ENCODE data around the gene BNC2. TPM values are rescaled to one million over a fixed set of nuclear protein-coding genes. Genes with fewer than 3 reads are reported as not detected.

The BNC2 gene
- total RNA-seq, 2 donors from 2014 or later = 0.99 to 1.8 TPM

- H3K4me3 ChIP-seq = no peak overlapping the region
- intact Hi-C loops (cut with DNase I) = no loop called here
- H3K36me3 ChIP-seq (replicated peaks in 1 of 2; ENCODE audit: insufficient read depth in 1 of 2, low read depth in 2 of 2) = no peaks in the 10 kb centered on the region
- TF ChIP-seq POLR2A (IDR thresholded peaks at IDR 0.05) = no peak
- TF ChIP-seq CTCF (IDR thresholded peaks at IDR 0.05) = no peak
- DNase-seq (no peak), ATAC-seq (no peak)
- no peak overlapping the region for H3K27ac ChIP-seq
- no peaks in the 10 kb centered on the region for H3K4me1 ChIP-seq
- no peaks in the 10 kb centered on the region for H3K27me3 ChIP-seq
- no peaks in the 10 kb centered on the region for H3K9me3 ChIP-seq
- 79 to 87% methylated on average over 3 of the region's 3 CpGs for WGBS, 2 donors
These were observed 395.2 kb downstream of the BNC2 start for GRCh38 chr9:16475257-16475656.

- H3K27ac ChIP-seq = no peak overlapping the region
- DNase-seq (no peak), ATAC-seq (no peak)
- no peaks in the 10 kb centered on the region for H3K27me3 ChIP-seq
- no peak for TF ChIP-seq CTCF (IDR thresholded peaks at IDR 0.05)
- no peak for TF ChIP-seq POLR2A (IDR thresholded peaks at IDR 0.05)
- no peaks in the 10 kb centered on the region for H3K4me1 ChIP-seq
- WGBS, 2 donors = 60 to 71% methylated on average over 4 of the region's 4 CpGs
- intact Hi-C loops (cut with DNase I) = no loop called here
- H3K4me3 ChIP-seq = no peak overlapping the region
- no peaks in the 10 kb centered on the region for H3K36me3 ChIP-seq (replicated peaks in 1 of 2; ENCODE audit: insufficient read depth in 1 of 2, low read depth in 2 of 2)
- no peaks in the 10 kb centered on the region for H3K9me3 ChIP-seq
These were observed 401.3 kb downstream of the BNC2 start for GRCh38 chr9:16469184-16469583.

- intact Hi-C loops (cut with DNase I) = no loop called here
- no peaks in the 10 kb centered on the region for H3K4me1 ChIP-seq
- WGBS, 2 donors = 56 to 68% methylated on average over 2 of the region's 2 CpGs
- no peak for TF ChIP-seq CTCF (IDR thresholded peaks at IDR 0.05)
- TF ChIP-seq POLR2A (IDR thresholded peaks at IDR 0.05) = no peak
- H3K4me3 ChIP-seq = no peak overlapping the region
- DNase-seq (no peak), ATAC-seq (no peak)
- no peaks in the 10 kb centered on the region for H3K36me3 ChIP-seq (replicated peaks in 1 of 2; ENCODE audit: insufficient read depth in 1 of 2, low read depth in 2 of 2)
- no peak overlapping the region for H3K27ac ChIP-seq
- H3K27me3 ChIP-seq = no peaks in the 10 kb centered on the region
- H3K9me3 ChIP-seq = no peaks in the 10 kb centered on the region
These were observed 408.6 kb downstream of the BNC2 start for GRCh38 chr9:16461851-16462250.

GRCh38 chr9:16461137-16461840, 409.2 kb downstream of the BNC2 start:
- no peaks in the 10 kb centered on the region for H3K36me3 ChIP-seq (replicated peaks in 1 of 2; ENCODE audit: insufficient read depth in 1 of 2, low read depth in 2 of 2)
- no peaks in the 10 kb centered on the region for H3K4me1 ChIP-seq
- intact Hi-C loops (cut with DNase I) = no loop called here
- no peak for TF ChIP-seq CTCF (IDR thresholded peaks at IDR 0.05)
- no peak for TF ChIP-seq POLR2A (IDR thresholded peaks at IDR 0.05)
- no peak for DNase-seq
- H3K27ac ChIP-seq = no peak overlapping the region
- no peaks in the 10 kb centered on the region for H3K27me3 ChIP-seq
- no peaks in the 10 kb centered on the region for H3K9me3 ChIP-seq
- WGBS, 2 donors = 66 to 69% methylated on average over 12 of the region's 12 CpGs
- no peak overlapping the region for H3K4me3 ChIP-seq
- ATAC-seq = no peak

- no peak for DNase-seq
- H3K9me3 ChIP-seq = no peaks in the 10 kb centered on the region
- no peaks in the 10 kb centered on the region for H3K4me1 ChIP-seq
- TF ChIP-seq CTCF (IDR thresholded peaks at IDR 0.05) (no peak), POLR2A (IDR thresholded peaks at IDR 0.05) (no peak)
- intact Hi-C loops (cut with DNase I) = no loop called here
- H3K4me3 ChIP-seq = no peak overlapping the region
- WGBS, 2 donors = 82 to 86% methylated on average over 6 of the region's 6 CpGs
- H3K27ac ChIP-seq = no peak overlapping the region
- no peaks in the 10 kb centered on the region for H3K36me3 ChIP-seq (replicated peaks in 1 of 2; ENCODE audit: insufficient read depth in 1 of 2, low read depth in 2 of 2)
- no peaks in the 10 kb centered on the region for H3K27me3 ChIP-seq
- no peak for ATAC-seq
These were observed 409.8 kb downstream of the BNC2 start for GRCh38 chr9:16460696-16461095.
